ENCODE results near the gene EYS.

Gene EYS

DNA sequence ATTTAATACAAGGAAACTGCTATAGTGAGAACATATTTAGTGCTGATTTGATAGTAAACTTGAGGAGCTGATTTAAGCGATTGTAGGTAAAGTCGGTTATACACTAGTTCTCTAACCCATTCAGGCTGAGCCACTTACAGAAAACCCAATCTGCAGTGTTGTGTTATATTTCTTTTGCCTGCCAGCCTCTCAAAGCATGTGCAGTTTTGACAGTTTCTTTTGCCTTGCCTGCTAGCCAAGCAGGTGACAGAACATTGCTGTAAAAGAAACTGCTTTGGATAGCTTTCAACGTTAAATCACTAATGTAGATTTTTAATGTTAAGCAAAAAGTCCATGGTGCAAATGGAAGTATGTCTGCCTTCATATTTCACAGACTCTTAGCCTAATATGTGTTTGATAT, 982.9 kb downstream of the EYS start:
- DNase-seq (ENCODE audit: low read depth in 3 of 3), result no peak

DNA sequence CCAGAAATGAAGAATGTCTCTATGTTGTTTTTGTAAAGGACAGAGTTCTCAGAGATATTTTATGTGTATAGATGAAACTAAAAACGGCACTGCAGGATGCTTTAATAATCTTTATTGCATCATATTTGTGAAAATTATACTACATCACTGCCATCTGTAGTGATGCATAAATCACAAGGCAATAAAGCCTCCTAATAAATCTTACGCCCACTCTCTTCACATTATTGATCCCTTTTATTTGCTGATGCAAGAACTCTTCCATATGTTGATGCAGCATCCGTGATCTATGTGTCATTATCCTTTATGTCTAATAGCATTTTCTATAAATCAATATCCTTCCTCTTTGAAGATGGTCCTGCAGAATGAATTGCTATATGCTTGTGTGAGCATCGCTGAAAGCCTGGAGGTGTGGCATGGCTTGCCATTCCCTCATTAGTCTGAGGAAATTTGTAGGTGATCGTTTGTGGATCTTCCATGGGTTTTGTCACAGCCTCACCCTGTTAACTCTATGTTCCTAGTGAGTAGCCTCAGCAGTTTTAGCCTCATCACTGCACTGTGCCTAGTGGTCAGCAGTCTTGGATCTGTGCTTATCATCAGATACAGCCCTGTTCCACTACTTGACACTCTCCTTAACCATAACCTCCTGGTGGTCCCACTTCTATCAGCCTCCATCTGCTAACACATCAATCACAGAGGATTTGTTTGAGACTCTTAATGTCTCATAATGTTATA, 983.5 kb downstream of the EYS start:
- no peak for DNase-seq (ENCODE audit: low read depth in 3 of 3)

- DNase-seq (ENCODE audit: low read depth in 3 of 3), result no peak
Observed at GRCh38 chr6:64721865-64722264, 985.2 kb downstream of the EYS start.

DNA sequence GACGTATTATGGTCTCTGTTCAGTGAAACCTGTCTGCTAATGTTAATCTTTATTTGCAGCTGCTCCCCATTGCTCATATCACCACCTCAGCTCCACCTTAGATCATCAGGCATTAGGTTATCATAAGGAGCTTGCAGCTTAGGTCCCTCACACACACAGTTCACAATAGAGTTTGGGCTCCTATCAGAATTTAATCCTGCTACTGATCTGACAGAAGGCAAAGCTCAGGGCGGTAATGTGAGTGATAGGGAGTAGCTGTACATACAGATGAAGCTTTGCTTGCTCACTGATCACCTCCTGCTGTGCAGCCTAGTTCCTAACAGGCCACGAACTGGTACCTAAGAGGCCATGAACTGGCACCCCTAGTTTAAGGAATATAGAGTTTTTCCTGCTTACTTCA, 989.7 kb downstream of the EYS start:
- no peak for DNase-seq (ENCODE audit: low read depth in 3 of 3)

GRCh38 chr6:64715624-64716023, 991.4 kb downstream of the EYS start:
- DNase-seq (ENCODE audit: low read depth in 3 of 3), result no peak

GRCh38 chr6:64714073-64714472, 993.0 kb downstream of the EYS start:
- DNase-seq (ENCODE audit: low read depth in 3 of 3), result no peak

DNA sequence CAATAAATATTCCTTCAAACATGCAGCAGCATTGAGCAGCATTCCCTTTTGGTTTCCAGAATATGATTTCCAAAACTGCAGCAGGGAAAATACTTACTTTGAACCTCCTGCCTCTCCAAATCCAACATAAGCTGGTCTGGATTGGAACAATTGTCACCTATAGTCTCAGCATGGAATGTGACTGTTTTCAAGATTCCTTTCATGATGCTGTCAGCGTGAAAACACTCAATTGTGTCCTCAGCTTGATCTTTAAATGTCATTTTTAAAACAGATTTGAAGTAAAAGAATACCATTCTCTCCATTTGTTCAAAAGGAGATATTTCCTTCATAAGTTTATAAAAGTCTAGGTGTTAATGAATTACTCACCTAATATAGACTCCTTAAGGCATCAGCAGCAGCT, 993.9 kb downstream of the EYS start:
- no peak for DNase-seq (ENCODE audit: low read depth in 3 of 3)

DNA sequence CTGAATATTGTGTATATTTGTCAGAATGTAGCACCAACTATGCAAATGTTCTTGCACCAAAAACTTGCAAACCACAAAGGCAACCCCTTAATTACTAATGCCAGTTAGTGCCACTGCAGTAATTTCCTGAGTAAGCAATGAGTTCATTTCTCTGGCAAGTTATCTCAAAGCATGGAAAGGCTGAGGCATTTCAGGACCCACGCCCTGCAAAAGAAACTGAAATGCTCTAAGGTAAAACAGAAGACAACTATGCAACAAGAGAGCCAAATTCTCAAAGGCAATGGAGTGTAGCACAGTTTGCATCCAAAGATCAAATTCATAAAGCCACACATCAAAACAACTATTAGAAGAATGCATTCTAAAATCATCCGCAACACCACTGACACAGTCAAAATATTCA, 994.4 kb downstream of the EYS start:
- DNase-seq (ENCODE audit: low read depth in 3 of 3), result no peak

DNA sequence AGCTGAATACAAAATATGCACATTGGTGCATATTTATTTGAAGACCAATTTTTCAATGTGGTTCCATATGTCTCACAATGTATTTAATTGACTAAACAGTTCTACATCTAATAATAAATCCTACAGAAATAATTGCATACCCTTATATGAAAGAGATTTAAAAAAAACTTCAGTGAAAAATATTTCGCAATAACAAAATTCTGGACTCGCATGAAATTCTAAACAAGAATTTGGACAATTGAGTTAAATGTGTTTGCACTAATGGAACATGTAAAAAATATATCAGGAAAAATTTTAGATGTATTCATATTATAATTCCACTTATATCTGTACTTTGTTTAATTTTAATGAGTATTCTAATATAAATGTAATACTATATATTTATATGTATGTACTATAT, 1003.1 kb downstream of the EYS start:
- no peak for DNase-seq (ENCODE audit: low read depth in 3 of 3)

- no peak for DNase-seq (ENCODE audit: low read depth in 3 of 3)
Observed at GRCh38 chr6:64696053-64696452, 1011.0 kb downstream of the EYS start.

- no peak for DNase-seq (ENCODE audit: low read depth in 3 of 3)
Observed at GRCh38 chr6:64694356-64694755, 1012.7 kb downstream of the EYS start.

- DNase-seq (ENCODE audit: low read depth in 3 of 3), result no peak
Observed at GRCh38 chr6:64691064-64691463, 1016.0 kb downstream of the EYS start.

DNA sequence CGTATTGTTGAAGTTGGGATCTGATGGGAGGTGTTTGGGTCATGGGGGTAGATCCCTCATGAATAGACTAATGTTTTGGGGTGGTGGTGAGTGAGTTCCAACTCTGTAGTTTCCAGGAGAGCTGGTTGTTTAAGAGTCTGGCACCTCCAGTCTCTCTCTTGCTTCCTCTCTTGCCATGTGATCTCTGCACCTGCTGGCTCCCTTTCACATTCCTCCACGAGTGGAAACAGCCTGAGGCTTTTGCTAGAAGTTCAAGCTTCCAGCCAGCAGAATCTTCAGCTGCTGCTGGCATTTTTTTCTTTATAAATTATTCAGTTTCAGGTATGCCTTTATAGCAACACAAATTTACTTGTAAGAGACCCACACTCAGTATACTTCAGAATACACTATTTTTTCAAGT, 1021.6 kb downstream of the EYS start:
- DNase-seq (ENCODE audit: low read depth in 3 of 3), result no peak

- DNase-seq (ENCODE audit: low read depth in 3 of 3), result no peak
Observed at GRCh38 chr6:64683682-64684081, 1023.3 kb downstream of the EYS start.

- no peak for DNase-seq (ENCODE audit: low read depth in 3 of 3)
Observed at GRCh38 chr6:64681416-64682160, 1025.4 kb downstream of the EYS start.

GRCh38 chr6:64680446-64680845, 1026.6 kb downstream of the EYS start:
- DNase-seq (ENCODE audit: low read depth in 3 of 3), result no peak

- no peak for DNase-seq (ENCODE audit: low read depth in 3 of 3)
Observed at GRCh38 chr6:64679416-64679815, 1027.6 kb downstream of the EYS start.

DNA sequence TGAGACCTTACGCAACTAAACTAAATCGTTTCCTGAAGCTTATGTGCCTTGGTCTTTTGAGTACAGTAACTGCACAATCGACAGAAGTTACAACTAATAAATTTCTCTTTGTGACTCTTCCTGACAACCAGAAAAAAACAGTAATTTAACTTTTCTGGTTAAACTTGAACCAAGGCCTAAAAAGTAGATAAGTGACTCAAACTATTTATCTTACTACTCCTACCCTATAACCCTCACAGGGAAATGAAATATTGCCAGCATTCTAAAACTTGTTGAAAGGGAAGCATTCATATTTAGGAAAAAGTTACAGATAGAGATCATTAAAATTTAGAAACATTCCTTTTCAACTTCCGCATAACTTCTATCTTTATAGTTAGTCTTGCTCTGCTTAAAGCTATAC, 1034.4 kb downstream of the EYS start:
- no peak for DNase-seq (ENCODE audit: low read depth in 3 of 3)

- DNase-seq (ENCODE audit: low read depth in 3 of 3), result no peak
Observed at GRCh38 chr6:64672131-64672530, 1034.9 kb downstream of the EYS start.

GRCh38 chr6:64665137-64665536, 1041.9 kb downstream of the EYS start:
- no peak for DNase-seq (ENCODE audit: low read depth in 3 of 3)

DNA sequence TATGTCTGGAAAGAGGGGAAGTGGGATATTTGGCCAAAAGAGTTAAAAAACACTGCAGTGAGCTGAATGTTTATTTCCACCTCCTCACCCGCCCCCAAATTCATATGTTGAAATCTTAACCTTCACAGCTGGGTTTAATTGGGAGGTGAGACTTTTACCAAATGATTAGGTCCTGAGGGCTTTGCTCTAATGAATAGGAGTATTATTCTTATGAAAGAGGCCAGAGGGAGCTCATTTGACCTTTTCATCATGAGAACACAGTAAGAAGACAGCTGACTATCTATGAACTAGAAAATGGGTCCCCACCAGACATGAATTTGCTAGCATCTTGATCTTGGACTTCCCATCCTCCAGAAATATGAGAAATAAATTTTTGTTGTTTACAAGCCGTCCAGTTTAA, 1042.5 kb downstream of the EYS start:
- DNase-seq (ENCODE audit: low read depth in 3 of 3), result no peak

- DNase-seq (ENCODE audit: low read depth in 3 of 3), result no peak
Observed at GRCh38 chr6:64644024-64644423, 1063.0 kb downstream of the EYS start.

- DNase-seq (ENCODE audit: low read depth in 3 of 3), result no peak
Observed at GRCh38 chr6:64630901-64631300, 1076.1 kb downstream of the EYS start.

DNA sequence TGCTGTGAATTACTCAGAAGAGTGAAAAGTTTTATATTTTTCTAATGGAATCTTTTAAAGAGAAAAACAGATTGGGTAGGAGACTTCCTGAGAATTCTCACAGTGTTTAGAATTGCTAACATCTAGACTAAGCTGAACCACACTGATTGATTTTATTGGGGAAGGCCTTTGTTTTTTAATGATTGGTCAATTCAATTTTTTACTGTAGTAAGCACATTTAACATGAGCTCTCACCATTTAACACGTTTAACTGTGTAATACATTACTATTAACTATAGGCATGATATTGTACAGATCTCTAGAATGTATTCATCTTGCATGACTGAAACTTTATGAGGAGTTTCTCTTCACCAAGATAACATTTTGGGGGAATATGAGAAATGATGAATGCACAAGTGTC, 1084.1 kb downstream of the EYS start:
- no peak for DNase-seq (ENCODE audit: low read depth in 3 of 3)

Measured in stimulated activated CD4-positive, alpha-beta T cell treated with anti-CD3 and anti-CD28 coated beads, TNF-alpha, amount 100 ng/mL, for 24 hours (primary cell).